Measurements from ENCODE around the gene ITK.

The ITK gene

GRCh38 chr5:157187046-157187754, 6.6 kb downstream of the ITK start:
- TF ChIP-seq MYC (IDR thresholded peaks at IDR 0.05; ENCODE audit: low read depth, low read length) (no peak), POLR2A (IDR thresholded peaks at IDR 0.05; ENCODE audit: extremely low read depth, insufficient read length) (no peak), MAX (IDR thresholded peaks at IDR 0.05; ENCODE audit: low read depth, low read length) (no peak)
- TF ChIP-seq, protein P1, sequence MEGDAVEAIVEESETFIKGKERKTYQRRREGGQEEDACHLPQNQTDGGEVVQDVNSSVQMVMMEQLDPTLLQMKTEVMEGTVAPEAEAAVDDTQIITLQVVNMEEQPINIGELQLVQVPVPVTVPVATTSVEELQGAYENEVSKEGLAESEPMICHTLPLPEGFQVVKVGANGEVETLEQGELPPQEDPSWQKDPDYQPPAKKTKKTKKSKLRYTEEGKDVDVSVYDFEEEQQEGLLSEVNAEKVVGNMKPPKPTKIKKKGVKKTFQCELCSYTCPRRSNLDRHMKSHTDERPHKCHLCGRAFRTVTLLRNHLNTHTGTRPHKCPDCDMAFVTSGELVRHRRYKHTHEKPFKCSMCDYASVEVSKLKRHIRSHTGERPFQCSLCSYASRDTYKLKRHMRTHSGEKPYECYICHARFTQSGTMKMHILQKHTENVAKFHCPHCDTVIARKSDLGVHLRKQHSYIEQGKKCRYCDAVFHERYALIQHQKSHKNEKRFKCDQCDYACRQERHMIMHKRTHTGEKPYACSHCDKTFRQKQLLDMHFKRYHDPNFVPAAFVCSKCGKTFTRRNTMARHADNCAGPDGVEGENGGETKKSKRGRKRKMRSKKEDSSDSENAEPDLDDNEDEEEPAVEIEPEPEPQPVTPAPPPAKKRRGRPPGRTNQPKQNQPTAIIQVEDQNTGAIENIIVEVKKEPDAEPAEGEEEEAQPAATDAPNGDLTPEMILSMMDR (IDR thresholded peaks at IDR 0.05; ENCODE audit: low read depth, low read length) = no peak
- DNase-seq (ENCODE audit: low read depth) = no peak
- no peak overlapping the region for H3K4me3 ChIP-seq (ENCODE audit: low read depth, low read length)

DNA sequence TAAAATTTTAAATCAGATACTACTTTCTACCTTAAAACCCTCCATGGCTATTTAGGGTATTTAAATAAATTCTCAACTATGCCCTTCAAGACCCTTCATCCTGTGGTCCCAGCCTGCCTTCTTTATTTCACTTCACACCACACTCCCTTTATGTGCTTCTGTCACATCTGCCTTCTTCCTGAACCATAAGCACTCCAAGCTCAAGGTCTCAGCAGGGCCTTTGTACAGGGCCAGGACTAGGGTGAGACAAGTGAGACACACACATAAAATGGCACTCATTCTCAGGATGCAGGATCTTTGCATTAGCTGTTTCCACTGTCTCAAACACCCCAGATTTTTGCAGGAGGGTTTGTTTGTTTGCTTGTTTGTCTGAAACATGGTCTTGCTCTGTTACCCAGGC, 7.6 kb downstream of the ITK start:
- TF ChIP-seq, protein P1 (IDR thresholded peaks at IDR 0.05; ENCODE audit: low read depth, low read length) = no peak
- TF ChIP-seq MYC (IDR thresholded peaks at IDR 0.05; ENCODE audit: low read depth, low read length) (no peak), MAX (IDR thresholded peaks at IDR 0.05; ENCODE audit: low read depth, low read length) (no peak), POLR2A (IDR thresholded peaks at IDR 0.05; ENCODE audit: extremely low read depth, insufficient read length) (no peak)
- no peak overlapping the region for H3K4me3 ChIP-seq (ENCODE audit: low read depth, low read length)
- no peak for DNase-seq (ENCODE audit: low read depth)

DNA sequence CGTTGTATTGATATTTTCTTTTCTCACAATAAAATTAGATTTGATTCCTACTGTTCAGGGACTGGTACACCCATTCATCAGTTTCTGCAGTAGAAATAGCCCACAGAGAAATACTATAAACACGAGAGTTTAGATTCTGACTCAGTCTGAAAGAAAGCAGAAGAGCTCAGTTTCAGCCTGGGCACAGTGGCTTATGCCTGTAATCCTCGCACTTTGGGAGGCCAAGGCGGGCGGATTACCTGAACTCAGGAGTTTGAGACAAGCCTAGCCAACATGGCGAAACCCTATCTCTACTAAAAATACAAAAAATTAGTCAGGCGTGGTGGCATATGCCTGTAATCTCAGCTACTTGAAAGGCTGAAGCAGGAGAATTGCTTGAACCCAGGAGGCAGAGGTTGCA, 8.6 kb downstream of the ITK start:
- TF ChIP-seq POLR2A (IDR thresholded peaks at IDR 0.05; ENCODE audit: extremely low read depth, insufficient read length) (no peak), MAX (IDR thresholded peaks at IDR 0.05; ENCODE audit: low read depth, low read length) (no peak), MYC (IDR thresholded peaks at IDR 0.05; ENCODE audit: low read depth, low read length) (no peak)
- TF ChIP-seq, protein P1 (IDR thresholded peaks at IDR 0.05; ENCODE audit: low read depth, low read length) = no peak
- H3K4me3 ChIP-seq (ENCODE audit: low read depth, low read length) = no peak overlapping the region
- DNase-seq (ENCODE audit: low read depth) = no peak

GRCh38 chr5:157193699-157194424, 13.2 kb downstream of the ITK start:
- DNase-seq (ENCODE audit: low read depth) = no peak
- no peak overlapping the region for H3K4me3 ChIP-seq (ENCODE audit: low read depth, low read length)
- TF ChIP-seq MYC (IDR thresholded peaks at IDR 0.05; ENCODE audit: low read depth, low read length) (no peak), POLR2A (IDR thresholded peaks at IDR 0.05; ENCODE audit: extremely low read depth, insufficient read length) (no peak), MAX (IDR thresholded peaks at IDR 0.05; ENCODE audit: low read depth, low read length) (no peak)
- TF ChIP-seq, protein P1 (IDR thresholded peaks at IDR 0.05; ENCODE audit: low read depth, low read length) = no peak

GRCh38 chr5:157196045-157196444, 15.4 kb downstream of the ITK start:
- TF ChIP-seq POLR2A (IDR thresholded peaks at IDR 0.05; ENCODE audit: extremely low read depth, insufficient read length) (no peak), MYC (IDR thresholded peaks at IDR 0.05; ENCODE audit: low read depth, low read length) (no peak), MAX (IDR thresholded peaks at IDR 0.05; ENCODE audit: low read depth, low read length) (no peak)
- TF ChIP-seq, protein P1 (IDR thresholded peaks at IDR 0.05; ENCODE audit: low read depth, low read length) = no peak
- no peak for DNase-seq (ENCODE audit: low read depth)
- no peak overlapping the region for H3K4me3 ChIP-seq (ENCODE audit: low read depth, low read length)
